Liver (tissue), 9 donors: Measurements from ENCODE around the gene TANGO6. TPM values are rescaled to one million over a fixed set of nuclear protein-coding genes. Genes with fewer than 3 reads are reported as not detected.
A peak's percentile ranks its signal among the peaks of the same experiment; 100 is the strongest.

Experiments
- DNase-seq: peaks from one replicate; pipeline ENCODE4 v3.0.0-alpha.2; 2017; ENCODE audit warnings: low spot score
- H3K27ac ChIP-seq, 2 donors: one replicate each; pipeline ENCODE4 v1.7.0; 2013; ENCODE audit warnings: inconsistent platforms in 2 of 2, low read length in 2 of 2, control low read depth in 1 of 2, low read depth in 1 of 2, mild to moderate bottlenecking in 1 of 2
- H3K27me3 ChIP-seq, 4 donors: one replicate each; pipeline versions ENCODE4 v1.6.1 to v1.7.0; 2013; ENCODE audit warnings: low read length in 3 of 4, inconsistent platforms in 1 of 4, mild to moderate bottlenecking in 1 of 4, moderate library complexity in 1 of 4; ENCODE audit not compliant: control insufficient read depth in 4 of 4, insufficient read depth in 4 of 4
- H3K36me3 ChIP-seq, 4 donors: one replicate each; pipeline versions ENCODE4 v1.6.1 to v1.7.0; 2013; ENCODE audit warnings: low read length in 3 of 4, mild to moderate bottlenecking in 3 of 4, low read depth in 1 of 4, moderate library complexity in 1 of 4; ENCODE audit not compliant: control insufficient read depth in 4 of 4, insufficient read depth in 3 of 4
- H3K4me1 ChIP-seq, 4 donors: one replicate each; pipeline versions ENCODE4 v1.6.1 to v1.7.0; 2013; ENCODE audit warnings: low read length in 3 of 4, mild to moderate bottlenecking in 3 of 4, moderate library complexity in 1 of 4; ENCODE audit not compliant: control insufficient read depth in 4 of 4, insufficient read depth in 4 of 4
- H3K4me3 ChIP-seq, 3 donors: one replicate each; pipeline versions ENCODE4 v1.6.1 to v1.7.0; 2013; ENCODE audit warnings: low read length in 3 of 3, control low read depth in 1 of 3, low read depth in 1 of 3, mild to moderate bottlenecking in 1 of 3
- H3K9ac ChIP-seq, 2 donors: one replicate each; pipeline ENCODE4 v1.7.0; 2013; ENCODE audit warnings: low read length in 2 of 2, mild to moderate bottlenecking in 2 of 2, moderate library complexity in 2 of 2, control low read depth in 1 of 2, low read depth in 1 of 2
- H3K9me3 ChIP-seq, 4 donors: one replicate each; pipeline versions ENCODE4 v1.6.1 to v1.7.0; 2013; ENCODE audit warnings: low read length in 3 of 4; ENCODE audit not compliant: control insufficient read depth in 4 of 4
- ATF3 ChIP-seq: IDR thresholded peaks from 2 replicates; pipeline ENCODE4 v1.6.1; 2016; ENCODE audit warnings: antibody characterized with exemption
- CTCF ChIP-seq: fragments of 150-350 bp; IDR thresholded peaks from 2 replicates; pipeline ENCODE4 v1.5.1; 2017; ENCODE audit warnings: improper control_type of control experiment, low read depth, low read length; ENCODE audit not compliant: missing input control
- EGR1 ChIP-seq, 2 donors: IDR thresholded peaks; 2 replicates each; pipeline ENCODE4 v1.6.1; 2016 to 2018; ENCODE audit warnings: antibody characterized with exemption in 2 of 2, low read depth in 2 of 2
- FOXA2 ChIP-seq: IDR thresholded peaks from 2 replicates; pipeline ENCODE4 v1.6.1; 2016; ENCODE audit warnings: antibody characterized with exemption
- GABPA ChIP-seq, 2 donors: IDR thresholded peaks in 1 of 2; conservative IDR thresholded peaks in 1 of 2; 2 replicates each; pipeline ENCODE4 v1.6.1; 2016; ENCODE audit warnings: antibody characterized with exemption in 2 of 2, mild to moderate bottlenecking in 1 of 2, moderate library complexity in 1 of 2
- HNF4A ChIP-seq, 2 donors: conservative IDR thresholded peaks; 2 replicates each; pipeline ENCODE4 v1.6.1; 2016; ENCODE audit warnings: antibody characterized with exemption in 2 of 2, mild to moderate bottlenecking in 2 of 2
- HNF4G ChIP-seq: IDR thresholded peaks from 2 replicates; pipeline ENCODE4 v1.6.1; 2016; ENCODE audit warnings: antibody characterized with exemption
- JUND ChIP-seq, 2 donors: IDR thresholded peaks; 2 replicates each; pipeline ENCODE4 v1.6.1; 2016; ENCODE audit warnings: antibody characterized with exemption in 2 of 2
- MAX ChIP-seq: IDR thresholded peaks from 2 replicates; pipeline ENCODE4 v1.6.1; 2016; ENCODE audit warnings: antibody characterized with exemption
- NR2F2 ChIP-seq: IDR thresholded peaks from 2 replicates; pipeline ENCODE4 v1.6.1; 2016; ENCODE audit warnings: antibody characterized with exemption
- REST ChIP-seq: IDR thresholded peaks from 2 replicates; pipeline ENCODE4 v1.6.1; 2016; ENCODE audit warnings: antibody characterized with exemption, mild to moderate bottlenecking
- RXRA ChIP-seq, 2 donors: IDR thresholded peaks; 2 replicates each; pipeline ENCODE4 v1.6.1; 2017 to 2018; ENCODE audit warnings: antibody characterized with exemption in 2 of 2, mild to moderate bottlenecking in 1 of 2
- SP1 ChIP-seq: IDR thresholded peaks from 2 replicates; pipeline ENCODE4 v1.6.1; 2018; ENCODE audit warnings: antibody characterized with exemption, mild to moderate bottlenecking
- TAF1 ChIP-seq: conservative IDR thresholded peaks from 2 replicates; pipeline ENCODE4 v1.6.1; 2016; ENCODE audit warnings: antibody characterized with exemption, mild to moderate bottlenecking
- YY1 ChIP-seq: IDR thresholded peaks from 2 replicates; pipeline ENCODE4 v1.6.1; 2016; ENCODE audit warnings: antibody characterized with exemption, mild to moderate bottlenecking
- ZBTB33 ChIP-seq: IDR thresholded peaks from 2 replicates; pipeline ENCODE4 v1.6.1; 2016; ENCODE audit warnings: antibody characterized with exemption
- WGBS: extraction: QIAGEN DNeasy Blood & Tissue Kit; methylation state at CpG from one replicate; pipeline ENCODE4 v1.1.7; 2013; 5-methylcytosine and 5-hydroxymethylcytosine counted together
- polyA plus RNA-seq, 2 donors: library from polyadenylated mRNA; stranded (reverse) in 1 of 2; unstranded in 1 of 2; fragments of 200-250 nt in 1 of 2; fragments of >200 nt in 1 of 2; fragmentation: Nextera tagmentation in 1 of 2; extraction: Ambion mirVana in 1 of 2; gene quantifications; one replicate each; pipeline versions ENCODE4 v1.2.1 to v1.2.3, GENCODE V29; 2013 to 2015
- total RNA-seq, 2 donors: library from RNA; depleted of rRNA; stranded (reverse); fragments of >200 nt; gene quantifications; one replicate each; pipeline ENCODE4 v1.2.3, GENCODE V29; 2014
- donor health status: healthy.
- donor health status: healthy.
- donor health status: healthy.
- donor health status: healthy.
- donor health status: healthy.

TANGO6 gene
- total and polyA plus RNA-seq, 4 donors: 6.8 to 40.6 (median 10.5) TPM

- WGBS: 82% methylated on average over 8 of the region's 8 CpGs
- TF ChIP-seq RXRA (IDR thresholded peaks at IDR 0.05) (peak in 1 of 2 donors; percentile 11), JUND (IDR thresholded peaks at IDR 0.05) (peak in 1 of 2 donors; percentile 59), REST (no peak), MAX (no peak), HNF4G (no peak), HNF4A (conservative IDR thresholded peaks at IDR 0.05) (peak; percentile 35 to 49), ATF3 (peak; percentile 36), EGR1 (IDR thresholded peaks at IDR 0.05; ENCODE audit: low read depth in 2 of 2) (no peak), ZBTB33 (no peak), TAF1 (no peak)
- peaks cover 0 to 17% (median 12%) of the 10 kb centered on the region in 4 donors for H3K36me3 ChIP-seq
- H3K9ac ChIP-seq: no peak overlapping the region
- H3K4me1 ChIP-seq: peaks cover 0 to 2% (median 0%) of the 10 kb centered on the region in 4 donors
- H3K27ac ChIP-seq: no peak overlapping the region
- H3K27me3 ChIP-seq: no peaks in the 10 kb centered on the region
- H3K9me3 ChIP-seq: no peaks in the 10 kb centered on the region
- no peak for DNase-seq
- H3K4me3 ChIP-seq: no peak overlapping the region
Measured at GRCh38 chr16:69031877-69032301, 188.6 kb downstream of the TANGO6 start.

- WGBS: 93% methylated on average over 8 of the region's 8 CpGs
- H3K36me3 ChIP-seq: peaks cover 0 to 17% (median 12%) of the 10 kb centered on the region in 4 donors
- no peak for DNase-seq
- no peak overlapping the region for H3K27ac ChIP-seq
- H3K4me1 ChIP-seq: peaks cover 0 to 2% (median 0%) of the 10 kb centered on the region in 4 donors
- H3K9ac ChIP-seq: no peak overlapping the region
- no peak overlapping the region for H3K4me3 ChIP-seq
- no peaks in the 10 kb centered on the region for H3K9me3 ChIP-seq
- H3K27me3 ChIP-seq: no peaks in the 10 kb centered on the region
- no peak for TF ChIP-seq HNF4G
- TF ChIP-seq NR2F2: no peak
- TF ChIP-seq FOXA2: no peak
- TF ChIP-seq ATF3: no peak
- no peak for TF ChIP-seq SP1
- no peak for TF ChIP-seq GABPA (IDR thresholded peaks at IDR 0.05 in 1 of 2, conservative IDR thresholded peaks at IDR 0.05 in 1 of 2)
- TF ChIP-seq YY1: no peak
- no peak for TF ChIP-seq TAF1
- no peak for TF ChIP-seq REST
- no peak for TF ChIP-seq CTCF
- TF ChIP-seq MAX: no peak
Measured at GRCh38 chr16:69033151-69033949, 190.0 kb downstream of the TANGO6 start.
